Measurements from ENCODE around the gene MIPOL1. TPM values are rescaled to one million over a fixed set of nuclear protein-coding genes. Genes with fewer than 3 reads are reported as not detected.

MIPOL1 gene
- total RNA-seq, 1 experiment from 2014 or later = 13.1 TPM

DNA sequence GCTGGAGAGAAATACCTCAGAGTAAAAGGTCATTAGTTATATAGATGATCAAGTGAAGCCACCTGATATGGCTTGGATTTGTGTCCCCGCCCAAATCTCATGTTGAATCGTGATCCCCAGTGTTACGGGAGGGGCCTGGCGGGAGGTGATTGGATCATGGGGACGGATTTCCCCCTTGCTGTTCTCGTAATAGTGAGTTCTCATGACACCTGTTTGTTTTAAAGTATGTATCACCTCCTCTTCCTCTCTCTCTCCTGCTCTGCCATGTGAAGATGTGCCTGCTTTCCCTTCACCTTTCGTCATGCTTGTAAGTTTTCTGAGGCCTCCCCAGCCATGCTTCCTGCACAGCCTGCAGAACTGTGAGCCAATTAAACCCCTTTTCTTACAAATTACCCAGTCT lies 272.5 kb downstream of the MIPOL1 start:
- no peak for TF ChIP-seq EZH2 (IDR thresholded peaks at IDR 0.05; ENCODE audit: low read depth)
- DNase-seq = no peak
- ChIA-PET POLR2A (ENCODE audit: unreplicated experiment) (no interaction called here), CTCF (no interaction called here)
- H3K9me2 ChIP-seq (ENCODE audit: insufficient read depth) = no peaks in the 10 kb centered on the region
- H2AFZ ChIP-seq = no peak overlapping the region
- no peak overlapping the region for H3K4me3 ChIP-seq
- H3K36me3 ChIP-seq (ENCODE audit: low read depth) = no peaks in the 10 kb centered on the region
- no peaks in the 10 kb centered on the region for H3F3A ChIP-seq (ENCODE audit: insufficient read depth, low read depth)
- 0 out of 2 replicates have a peak, but pooled peaks cover 7% of the 10 kb centered on the region for H3K4me1 ChIP-seq (replicated peaks; ENCODE audit: insufficient read depth)
- no peaks in the 10 kb centered on the region for H3K9me3 ChIP-seq (ENCODE audit: insufficient read depth, low read depth)
- H3K27me3 ChIP-seq (ENCODE audit: insufficient read depth, low read depth) = no peaks in the 10 kb centered on the region
- H4K20me1 ChIP-seq (ENCODE audit: insufficient read depth) = no peaks in the 10 kb centered on the region
- H3K79me2 ChIP-seq (ENCODE audit: low read depth) = no peaks in the 10 kb centered on the region
- intact Hi-C loops (cut with micrococcal nuclease; ENCODE audit: unreplicated experiment) = no loop called here
- no peak overlapping the region for H3K4me2 ChIP-seq
- BruUV-seq (replicated peaks) = no TSS peak
- no peak overlapping the region for H3K27ac ChIP-seq

- H2AFZ ChIP-seq = no peak overlapping the region
- intact Hi-C loops (cut with micrococcal nuclease; ENCODE audit: unreplicated experiment) = no loop called here
- no peak overlapping the region for H3K4me3 ChIP-seq
- H3K4me1 ChIP-seq (replicated peaks; ENCODE audit: insufficient read depth) = no peaks in the 10 kb centered on the region
- 0 out of 2 replicates have a peak, but pooled peaks cover 3% of the 10 kb centered on the region for H3K9me3 ChIP-seq (ENCODE audit: insufficient read depth, low read depth)
- no peaks in the 10 kb centered on the region for H3F3A ChIP-seq (ENCODE audit: insufficient read depth, low read depth)
- no peak overlapping the region for H3K27ac ChIP-seq
- no peaks in the 10 kb centered on the region for H3K36me3 ChIP-seq (ENCODE audit: low read depth)
- no peak for DNase-seq
- no peaks in the 10 kb centered on the region for H4K20me1 ChIP-seq (ENCODE audit: insufficient read depth)
- ChIA-PET POLR2A (ENCODE audit: unreplicated experiment) (no interaction called here), CTCF (no interaction called here)
- BruUV-seq (replicated peaks) = no TSS peak
- H3K27me3 ChIP-seq (ENCODE audit: insufficient read depth, low read depth) = no peaks in the 10 kb centered on the region
- H3K4me2 ChIP-seq = no peak overlapping the region
- H3K9me2 ChIP-seq (ENCODE audit: insufficient read depth) = no peaks in the 10 kb centered on the region
- TF ChIP-seq EZH2 (IDR thresholded peaks at IDR 0.05; ENCODE audit: low read depth) (no peak), CTCF (conservative IDR thresholded peaks at IDR 0.05) (no peak)
- no peaks in the 10 kb centered on the region for H3K79me2 ChIP-seq (ENCODE audit: low read depth)
These were observed 275.2 kb downstream of the MIPOL1 start for GRCh38 chr14:37472906-37473305.

DNA sequence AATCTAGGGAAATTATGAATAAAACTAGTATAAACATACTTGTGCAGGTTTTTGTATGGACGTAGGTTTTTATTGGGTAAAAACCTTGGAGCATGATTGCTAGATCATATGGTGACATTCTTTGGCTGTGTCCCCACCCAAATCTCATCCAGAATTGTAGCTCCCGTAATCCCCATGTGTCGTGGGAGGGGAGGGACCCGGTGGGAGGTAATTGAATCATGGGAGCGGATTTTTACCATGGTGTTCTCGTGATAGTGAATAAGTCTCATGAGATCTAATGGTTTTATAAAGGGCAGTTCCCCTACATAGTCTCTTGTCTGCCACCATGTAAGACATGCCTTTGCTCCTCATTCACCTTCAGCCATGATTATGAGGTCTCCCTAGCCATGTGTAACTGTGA lies 276.5 kb downstream of the MIPOL1 start:
- Histone ChIP-seq H3K4me2 (no peak overlapping the region), H3K4me3 (no peak overlapping the region), H3K27ac (no peak overlapping the region), H3F3A (ENCODE audit: insufficient read depth, low read depth) (no peaks in the 10 kb centered on the region), H2AFZ (no peak overlapping the region), H3K36me3 (ENCODE audit: low read depth) (no peaks in the 10 kb centered on the region), H3K4me1 (replicated peaks; ENCODE audit: insufficient read depth) (no peaks in the 10 kb centered on the region), H3K79me2 (ENCODE audit: low read depth) (no peaks in the 10 kb centered on the region), H3K9me3 (ENCODE audit: insufficient read depth, low read depth) (0 out of 2 replicates have a peak, but pooled peaks cover 3% of the 10 kb centered on the region), H3K9me2 (ENCODE audit: insufficient read depth) (no peaks in the 10 kb centered on the region), H4K20me1 (ENCODE audit: insufficient read depth) (no peaks in the 10 kb centered on the region), H3K27me3 (ENCODE audit: insufficient read depth, low read depth) (no peaks in the 10 kb centered on the region)
- no peak for DNase-seq
- intact Hi-C loops (cut with micrococcal nuclease; ENCODE audit: unreplicated experiment) = no loop called here
- POLR2A ChIA-PET (ENCODE audit: unreplicated experiment) = no interaction called here
- BruUV-seq (replicated peaks) = no TSS peak
- CTCF ChIA-PET = no interaction called here
- TF ChIP-seq EZH2 (IDR thresholded peaks at IDR 0.05; ENCODE audit: low read depth) = no peak
- no peak for TF ChIP-seq CTCF (conservative IDR thresholded peaks at IDR 0.05)
